Upper lobe of left lung (tissue), 6 donors: ENCODE measurements around the gene MRPL38. TPM values are rescaled to one million over a fixed set of nuclear protein-coding genes. Genes with fewer than 3 reads are reported as not detected.
A peak's percentile ranks its signal among the peaks of the same experiment; 100 is the strongest.

Source experiments
- ATAC-seq, 2 donors: fragments of 200-7000 bp; cut with Tn5 transposase; one replicate each; pipeline ENCODE4 v1.9.1; 2022; ENCODE audit warnings: mild to moderate bottlenecking in 2 of 2, moderate library complexity in 2 of 2; ENCODE audit not compliant: low FRiP score in 2 of 2
- DNase-seq, 2 donors: peaks; one replicate each; pipeline ENCODE4 v3.0.0-alpha.2; 2019 to 2020
- H3K27ac ChIP-seq, 4 donors: fragments of 200-600 bp; sonication (generic); one replicate each; pipeline ENCODE4 v1.5.1; 2016 to 2019
- H3K27me3 ChIP-seq, 4 donors: fragments of 200-600 bp; sonication (generic); one replicate each; pipeline ENCODE4 v1.5.1; 2017 to 2019
- H3K36me3 ChIP-seq, 4 donors: fragments of 200-600 bp; sonication (generic); one replicate each; pipeline ENCODE4 v1.5.1; 2016 to 2019
- H3K4me1 ChIP-seq, 4 donors: fragments of 200-600 bp; sonication (generic); one replicate each; pipeline ENCODE4 v1.5.1; 2018 to 2019
- H3K4me3 ChIP-seq, 4 donors: fragments of 200-600 bp; sonication (generic); one replicate each; pipeline ENCODE4 v1.5.1; 2017 to 2019; ENCODE audit warnings: mild to moderate bottlenecking in 2 of 4, moderate library complexity in 1 of 4
- H3K9me3 ChIP-seq, 4 donors: fragments of 200-600 bp; sonication (generic); one replicate each; pipeline ENCODE4 v1.5.1; 2018 to 2019
- EP300 ChIP-seq, 4 donors: sonication (generic); formaldehyde crosslinking; IDR thresholded peaks; one replicate each; pipeline ENCODE4 v1.5.1; 2017; ENCODE audit warnings: antibody characterized with exemption in 4 of 4, control low read depth in 2 of 4
- POLR2A ChIP-seq, 4 donors: fragments of 450-650 bp; IDR thresholded peaks; one replicate each; pipeline ENCODE4 v1.5.1; 2016 to 2017; ENCODE audit warnings: antibody characterized with exemption in 4 of 4, mild to moderate bottlenecking in 2 of 4
- POLR2AphosphoS5 ChIP-seq, 2 donors: sonication (generic); formaldehyde crosslinking; IDR thresholded peaks; one replicate each; pipeline ENCODE4 v1.5.1; 2017; ENCODE audit warnings: antibody characterized with exemption in 2 of 2
- WGBS, 2 donors: methylation state at CpG; one replicate each; pipeline ENCODE4 v1.1.5; 2017 to 2018; 5-methylcytosine and 5-hydroxymethylcytosine counted together
- total RNA-seq, 6 donors: library from RNA; depleted of rRNA in 4 of 6; stranded (reverse); fragments of >200 nt in 4 of 6; gene quantifications; one replicate each; pipeline versions ENCODE4 v1.1.0 to v1.2.1, GENCODE V29; 2016 to 2021
- TF ChIP-seq, protein P1 (sequence below), 6 experiments: fragments of 450-650 bp in 4 of 6; fragments of 200-600 bp in 2 of 6; sonication (generic) in 2 of 6; IDR thresholded peaks; one replicate each; pipeline ENCODE4 v1.5.1; 2016 to 2019; ENCODE audit warnings: antibody characterized with exemption in 6 of 6
- donor health status: DM: no; HTN: no; CAD: no; lungs with moderate emphysema.
- donor health status: DM: no; HTN: yes; CAD: no; lungs with severe emphysema.

The MRPL38 gene
- total RNA-seq, 6 donors from 2014 or later, result 35.4 to 115 (median 77.0) TPM

GRCh38 chr17:75856062-75856756 is 48.5 kb downstream of the MRPL38 start:
- peak overlapping the region; percentile 73 to 94 (median 91) for H3K4me3 ChIP-seq
- 6% methylated on average over 9 of the region's 24 CpGs for WGBS, 2 donors
- peak; percentile 8 to 76 for ATAC-seq
- H3K4me1 ChIP-seq, result peaks cover 27 to 43% (median 35%) of the 10 kb centered on the region in 4 donors
- TF ChIP-seq POLR2A (IDR thresholded peaks at IDR 0.05), result no peak
- TF ChIP-seq, protein P1, sequence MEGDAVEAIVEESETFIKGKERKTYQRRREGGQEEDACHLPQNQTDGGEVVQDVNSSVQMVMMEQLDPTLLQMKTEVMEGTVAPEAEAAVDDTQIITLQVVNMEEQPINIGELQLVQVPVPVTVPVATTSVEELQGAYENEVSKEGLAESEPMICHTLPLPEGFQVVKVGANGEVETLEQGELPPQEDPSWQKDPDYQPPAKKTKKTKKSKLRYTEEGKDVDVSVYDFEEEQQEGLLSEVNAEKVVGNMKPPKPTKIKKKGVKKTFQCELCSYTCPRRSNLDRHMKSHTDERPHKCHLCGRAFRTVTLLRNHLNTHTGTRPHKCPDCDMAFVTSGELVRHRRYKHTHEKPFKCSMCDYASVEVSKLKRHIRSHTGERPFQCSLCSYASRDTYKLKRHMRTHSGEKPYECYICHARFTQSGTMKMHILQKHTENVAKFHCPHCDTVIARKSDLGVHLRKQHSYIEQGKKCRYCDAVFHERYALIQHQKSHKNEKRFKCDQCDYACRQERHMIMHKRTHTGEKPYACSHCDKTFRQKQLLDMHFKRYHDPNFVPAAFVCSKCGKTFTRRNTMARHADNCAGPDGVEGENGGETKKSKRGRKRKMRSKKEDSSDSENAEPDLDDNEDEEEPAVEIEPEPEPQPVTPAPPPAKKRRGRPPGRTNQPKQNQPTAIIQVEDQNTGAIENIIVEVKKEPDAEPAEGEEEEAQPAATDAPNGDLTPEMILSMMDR (IDR thresholded peaks at IDR 0.05), result peak in 1 of 6 experiments; percentile 32
- H3K27me3 ChIP-seq, result no peaks in the 10 kb centered on the region
- H3K27ac ChIP-seq, result peak overlapping the region; percentile 98 to 100 (median 100)
- peaks cover 8 to 15% (median 10%) of the 10 kb centered on the region in 4 donors for H3K36me3 ChIP-seq
- H3K9me3 ChIP-seq, result no peaks in the 10 kb centered on the region
- DNase-seq, result no peak

- no peaks in the 10 kb centered on the region for H3K27me3 ChIP-seq
- peaks cover 27 to 42% (median 36%) of the 10 kb centered on the region in 4 donors for H3K4me1 ChIP-seq
- H3K36me3 ChIP-seq, result peaks cover 15 to 23% (median 17%) of the 10 kb centered on the region in 4 donors
- peak within 1 kb of the TSS; percentile 73 to 94 (median 91) for H3K4me3 ChIP-seq
- 0 to 2% methylated on average over 28 to 38 of the region's 58 CpGs for WGBS, 2 donors
- H3K27ac ChIP-seq, result peak within 1 kb of the TSS; percentile 98 to 100 (median 100)
- peak; percentile 91 to 100 for DNase-seq
- peak; percentile 96 to 99 for ATAC-seq
- TF ChIP-seq EP300 (IDR thresholded peaks at IDR 0.05) (peak in 1 of 4 donors; percentile 65), POLR2A (IDR thresholded peaks at IDR 0.05) (peak; percentile 92 to 100 (median 98)), POLR2AphosphoS5 (IDR thresholded peaks at IDR 0.05) (peak; percentile 100)
- TF ChIP-seq, protein P1 (IDR thresholded peaks at IDR 0.05), result peak; percentile 24 to 86 (median 70)
- no peaks in the 10 kb centered on the region for H3K9me3 ChIP-seq
Measured at GRCh38 chr17:75855310-75856061, 49.2 kb downstream of the MRPL38 start, which contains the start of gene WBP2. TSS of gene WBP2 (minus strand) at chr17:75855335. CDS start at chr17:75855297, 38 bp downstream.

- H3K4me3 ChIP-seq, result peak overlapping the region; percentile 12 to 94 (median 83)
- DNase-seq (no peak), ATAC-seq (peak; percentile 5 to 40)
- TF ChIP-seq POLR2A (IDR thresholded peaks at IDR 0.05) (no peak), EP300 (IDR thresholded peaks at IDR 0.05) (no peak), POLR2AphosphoS5 (IDR thresholded peaks at IDR 0.05) (no peak)
- TF ChIP-seq, protein P1 (IDR thresholded peaks at IDR 0.05), result no peak
- H3K9me3 ChIP-seq, result no peaks in the 10 kb centered on the region
- WGBS, 2 donors, result 1 to 2% methylated on average over 15 to 18 of the region's 19 CpGs
- peaks cover 28 to 44% (median 36%) of the 10 kb centered on the region in 4 donors for H3K4me1 ChIP-seq
- peaks cover 18 to 28% (median 23%) of the 10 kb centered on the region in 4 donors for H3K36me3 ChIP-seq
- H3K27me3 ChIP-seq, result no peaks in the 10 kb centered on the region
- peak overlapping the region; percentile 98 to 100 (median 100) for H3K27ac ChIP-seq
Measured at GRCh38 chr17:75854881-75855309, 49.8 kb downstream of the MRPL38 start.

DNA sequence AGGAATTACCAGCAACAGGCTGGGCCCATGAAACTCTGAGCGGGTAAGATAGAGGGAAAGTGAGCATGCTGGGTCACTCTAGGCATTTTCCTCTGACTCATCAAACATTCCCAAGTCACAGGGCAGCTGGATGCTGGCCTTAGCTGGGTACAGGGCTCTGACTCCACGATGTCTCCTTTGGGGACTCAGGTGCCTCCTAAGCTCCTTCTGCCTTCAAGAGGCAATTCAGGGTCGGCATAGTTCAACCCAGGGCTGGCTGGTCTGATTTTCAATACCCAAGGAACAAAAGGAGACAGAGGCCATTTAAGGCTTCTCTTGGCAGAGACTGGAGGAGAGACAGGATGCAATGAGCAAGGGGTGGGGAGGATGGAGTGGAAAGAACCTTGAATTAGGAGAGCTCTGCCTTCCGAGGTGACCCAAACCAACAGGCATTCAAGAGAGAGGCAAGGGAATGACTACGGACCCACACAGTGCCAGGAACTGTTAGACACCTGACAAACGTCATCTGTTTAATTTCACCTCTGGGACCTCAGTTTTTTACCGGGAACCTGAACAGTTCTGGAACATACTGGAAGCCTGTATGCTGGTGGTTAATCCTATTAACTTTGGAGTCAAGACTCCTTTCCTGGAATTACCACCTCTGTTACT is 50.5 kb downstream of the MRPL38 start:
- Histone ChIP-seq H3K4me1 (peaks cover 34 to 46% (median 39%) of the 10 kb centered on the region in 4 donors), H3K4me3 (peak overlapping the region; percentile 12 to 94 (median 83)), H3K36me3 (peaks cover 23 to 35% (median 29%) of the 10 kb centered on the region in 4 donors), H3K27me3 (no peaks in the 10 kb centered on the region), H3K27ac (peak overlapping the region; percentile 98 to 100 (median 100)), H3K9me3 (no peaks in the 10 kb centered on the region)
- WGBS, 2 donors, result 19 to 29% methylated on average over 7 of the region's 7 CpGs
- TF ChIP-seq POLR2AphosphoS5 (IDR thresholded peaks at IDR 0.05) (peak; percentile 26 to 46), POLR2A (IDR thresholded peaks at IDR 0.05) (no peak), EP300 (IDR thresholded peaks at IDR 0.05) (peak in 2 of 4 donors; percentile 26 to 29)
- DNase-seq (peak in 1 of 2 donors; percentile 66), ATAC-seq (no peak)
